Measurements from ENCODE around the gene CHAC1. TPM values are rescaled to one million over a fixed set of nuclear protein-coding genes. Genes with fewer than 3 reads are reported as not detected.

Gene CHAC1
- total and polyA plus RNA-seq, 8 donors, result 0.78 to 5.8 (median 1.2) TPM

GRCh38 chr15:40992825-40993224, 39.6 kb downstream of the CHAC1 start:
- peaks cover 0 to 90% of the 10 kb centered on the region in 2 donors for H3K36me3 ChIP-seq
- H3K27ac ChIP-seq, result no peak overlapping the region
- no peak for ATAC-seq
- no peaks in the 10 kb centered on the region for H3K9me3 ChIP-seq
- intact Hi-C loops (cut with DNase I), result no loop called here
- no peaks in the 10 kb centered on the region for H3K27me3 ChIP-seq
- H3K4me3 ChIP-seq, result no peak overlapping the region
- no peaks in the 10 kb centered on the region for H3K4me1 ChIP-seq
- DNase-seq, result no peak
- TF ChIP-seq CTCF (IDR thresholded peaks at IDR 0.05), result no peak

GRCh38 chr15:40995656-40996055, 42.4 kb downstream of the CHAC1 start:
- H3K27me3 ChIP-seq, result no peaks in the 10 kb centered on the region
- DNase-seq (no peak), ATAC-seq (no peak)
- H3K36me3 ChIP-seq, result peaks cover 0 to 86% of the 10 kb centered on the region in 2 donors
- H3K4me1 ChIP-seq, result no peaks in the 10 kb centered on the region
- H3K4me3 ChIP-seq, result no peak overlapping the region
- no peak for TF ChIP-seq CTCF (IDR thresholded peaks at IDR 0.05)
- no peaks in the 10 kb centered on the region for H3K9me3 ChIP-seq
- H3K27ac ChIP-seq, result no peak overlapping the region
- intact Hi-C loops (cut with DNase I), result no loop called here

- intact Hi-C loops (cut with DNase I), result no loop called here
- TF ChIP-seq CTCF (IDR thresholded peaks at IDR 0.05), result no peak
- DNase-seq, result no peak
- no peaks in the 10 kb centered on the region for H3K9me3 ChIP-seq
- H3K36me3 ChIP-seq, result peaks cover 0 to 78% of the 10 kb centered on the region in 2 donors
- H3K4me3 ChIP-seq, result no peak overlapping the region
- H3K27ac ChIP-seq, result no peak overlapping the region
- no peaks in the 10 kb centered on the region for H3K27me3 ChIP-seq
- no peak for ATAC-seq
- peaks cover 0 to 8% of the 10 kb centered on the region in 2 donors for H3K4me1 ChIP-seq
Measured at GRCh38 chr15:40999190-40999589, 45.9 kb downstream of the CHAC1 start.

GRCh38 chr15:41001524-41002214, 48.4 kb downstream of the CHAC1 start:
- ATAC-seq, result peak; percentile 82
- H3K27ac ChIP-seq, result peak overlapping the region; percentile 16 to 47

GRCh38 chr15:41004490-41004889, 51.2 kb downstream of the CHAC1 start:
- Histone ChIP-seq H3K27ac (no peak overlapping the region), H3K27me3 (no peaks in the 10 kb centered on the region), H3K36me3 (peaks cover 0 to 63% of the 10 kb centered on the region in 2 donors), H3K9me3 (no peaks in the 10 kb centered on the region), H3K4me1 (peaks cover 0 to 8% of the 10 kb centered on the region in 2 donors), H3K4me3 (no peak overlapping the region)
- intact Hi-C loops (cut with DNase I), result no loop called here
- no peak for TF ChIP-seq CTCF (IDR thresholded peaks at IDR 0.05)
- ATAC-seq, result no peak
- DNase-seq, result no peak

More at GRCh38 chr15:41001524-41002214, 48.4 kb downstream of the CHAC1 start:
- intact Hi-C loops (cut with DNase I), result no loop called here
- TF ChIP-seq CTCF (IDR thresholded peaks at IDR 0.05), result no peak
- Histone ChIP-seq H3K4me1 (peaks cover 0 to 8% of the 10 kb centered on the region in 2 donors), H3K9me3 (no peaks in the 10 kb centered on the region), H3K4me3 (no peak overlapping the region), H3K36me3 (peaks cover 0 to 68% of the 10 kb centered on the region in 2 donors), H3K27me3 (no peaks in the 10 kb centered on the region)
- peak in 1 of 4 donors; percentile 41 for DNase-seq

Other genes with a start within 250 kb of the CHAC1 start
- 10 to 100 TPM; 60.4 to 83.1 TPM for gene RMDN3, start 198.2 kb upstream of the CHAC1 start, total RNA-seq
- gene RMDN3, start 198.2 kb upstream of the CHAC1 start, polyA plus RNA-seq (ENCODE audit: insufficient read length in 6 of 6), result 10 to 100 TPM; 30.8 to 40.1 (median 33.9) TPM
- gene GCHFR, start 189.4 kb upstream of the CHAC1 start, total RNA-seq, result 10 to 100 TPM; 42.1 to 61.5 TPM
- 10 to 100 TPM; 12.7 to 18.6 (median 15.7) TPM for gene GCHFR, start 189.4 kb upstream of the CHAC1 start, polyA plus RNA-seq (ENCODE audit: insufficient read length in 6 of 6)
- gene C15orf62, start 183.5 kb upstream of the CHAC1 start, total RNA-seq, result under 1 TPM; 0.32 to 0.71 TPM
- 1 to 10 TPM; 3.2 to 4.6 (median 4.0) TPM for gene C15orf62, start 183.5 kb upstream of the CHAC1 start, polyA plus RNA-seq (ENCODE audit: insufficient read length in 6 of 6)
- gene ZFYVE19, start 146.4 kb upstream of the CHAC1 start, total RNA-seq, result 10 to 100 TPM; 23.6 to 26.2 TPM
- gene ZFYVE19, start 146.4 kb upstream of the CHAC1 start, polyA plus RNA-seq (ENCODE audit: insufficient read length in 6 of 6), result 10 to 100 TPM; 29.4 to 32.3 (median 30.6) TPM
- 10 to 100 TPM; 24.3 to 32.6 TPM for gene DNAJC17, start 146.0 kb upstream of the CHAC1 start, total RNA-seq
- gene DNAJC17, start 146.0 kb upstream of the CHAC1 start, polyA plus RNA-seq (ENCODE audit: insufficient read length in 6 of 6), result 10 to 100 TPM; 36.1 to 50.1 (median 44.0) TPM
- under 1 TPM in 1 of 2 donors, not detected in 1; 0.47 TPM for gene PPP1R14D, start 124.8 kb upstream of the CHAC1 start, total RNA-seq
- gene PPP1R14D, start 124.8 kb upstream of the CHAC1 start, polyA plus RNA-seq (ENCODE audit: insufficient read length in 6 of 6), result under 1 TPM; 0.20 to 0.50 (median 0.32) TPM
- 100 to 1,000 TPM; 102 to 160 TPM for gene SPINT1, start 109.4 kb upstream of the CHAC1 start, total RNA-seq
- 10 to 100 TPM; 51.8 to 72.8 (median 63.6) TPM for gene SPINT1, start 109.4 kb upstream of the CHAC1 start, polyA plus RNA-seq (ENCODE audit: insufficient read length in 6 of 6)
- gene RHOV, start 79.2 kb upstream of the CHAC1 start, total RNA-seq, result 1 to 10 TPM in 1 of 2 donors, under 1 TPM in 1; 0.55 to 1.5 TPM
- gene RHOV, start 79.2 kb upstream of the CHAC1 start, polyA plus RNA-seq (ENCODE audit: insufficient read length in 6 of 6), result under 1 TPM; 0.31 to 0.76 (median 0.53) TPM
- 10 to 100 TPM; 26.3 to 29.0 TPM for gene VPS18, start 59.0 kb upstream of the CHAC1 start, total RNA-seq
- gene VPS18, start 59.0 kb upstream of the CHAC1 start, polyA plus RNA-seq (ENCODE audit: insufficient read length in 6 of 6), result 10 to 100 TPM in 5 of 6 donors, 1 to 10 TPM in 1; 9.2 to 13.7 (median 12.9) TPM
- gene DLL4, start 24.1 kb upstream of the CHAC1 start, total RNA-seq, result 10 to 100 TPM; 10.4 to 18.1 TPM
- 10 to 100 TPM; 15.9 to 23.7 (median 19.0) TPM for gene DLL4, start 24.1 kb upstream of the CHAC1 start, polyA plus RNA-seq (ENCODE audit: insufficient read length in 6 of 6)
- 10 to 100 TPM; 20.1 to 31.0 TPM for gene INO80, start 162.8 kb downstream of the CHAC1 start, total RNA-seq
- gene INO80, start 162.8 kb downstream of the CHAC1 start, polyA plus RNA-seq (ENCODE audit: insufficient read length in 6 of 6), result 10 to 100 TPM; 23.7 to 27.6 (median 26.0) TPM

Measured in left lung (tissue), 10 donors.